DMS53 treated with DMSO at 0.1 percent for 48 hours (cell line): Measurements from ENCODE around the gene EIF2A.

Source experiments
- DNase-seq: peaks from one replicate; lab custom pipeline; 2025; ENCODE audit not compliant: unreplicated experiment; lab: John Stamatoyannopoulos, UW

The EIF2A gene

DNA sequence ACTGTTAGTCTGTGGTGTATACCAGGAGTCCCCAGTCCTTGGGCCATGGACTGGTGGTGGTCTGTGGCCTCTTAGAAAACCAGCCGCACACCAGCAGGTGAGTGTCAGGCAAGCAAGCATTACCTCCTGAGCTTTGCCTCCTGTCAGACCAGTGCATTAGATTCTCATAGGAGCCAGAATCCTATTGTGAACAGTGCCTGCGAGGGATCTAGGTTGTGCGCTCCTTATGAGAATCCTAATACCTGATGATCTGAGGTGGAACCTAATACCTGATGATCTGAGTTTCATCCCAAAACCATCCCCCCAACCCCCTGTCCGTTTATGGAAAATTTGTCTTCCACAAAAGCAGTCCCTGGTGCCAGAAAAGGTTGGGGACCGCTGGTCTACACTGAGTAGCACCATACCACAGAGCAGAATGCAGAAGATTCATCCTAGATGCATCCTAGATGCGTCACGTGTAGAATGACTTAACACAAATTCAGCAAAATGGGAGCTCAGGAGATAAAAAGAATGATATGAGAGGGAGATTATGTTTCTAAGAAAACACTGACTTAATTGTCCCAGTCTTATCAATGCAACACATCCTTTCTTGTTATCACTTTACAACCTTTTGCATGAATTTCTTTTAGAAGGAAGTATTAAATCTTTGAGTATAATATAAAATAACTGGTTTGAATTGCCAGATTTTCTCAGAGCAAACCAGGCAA lies 85.1 kb downstream of the EIF2A start:
- DNase-seq, result no peak

DNA sequence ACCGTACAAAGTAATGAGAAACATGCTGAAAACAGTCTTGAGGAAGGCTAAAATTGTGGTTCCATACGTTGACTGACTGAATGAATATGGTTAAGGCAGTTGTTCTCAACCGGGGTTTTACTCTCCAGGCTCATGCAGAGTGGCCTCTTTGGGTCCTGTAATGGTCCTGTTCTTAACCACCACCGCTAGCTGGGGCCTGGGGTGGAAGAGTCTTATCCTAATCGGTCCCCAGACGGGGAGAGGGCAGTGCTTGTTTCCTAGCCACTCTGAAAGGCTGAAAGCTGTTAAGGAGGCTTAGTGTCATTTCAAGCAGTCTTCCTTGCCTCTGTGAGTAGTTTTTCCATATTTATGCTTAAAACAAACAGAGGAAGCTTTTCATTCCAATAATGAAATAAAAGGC lies 88.5 kb downstream of the EIF2A start:
- DNase-seq, result no peak

DNA sequence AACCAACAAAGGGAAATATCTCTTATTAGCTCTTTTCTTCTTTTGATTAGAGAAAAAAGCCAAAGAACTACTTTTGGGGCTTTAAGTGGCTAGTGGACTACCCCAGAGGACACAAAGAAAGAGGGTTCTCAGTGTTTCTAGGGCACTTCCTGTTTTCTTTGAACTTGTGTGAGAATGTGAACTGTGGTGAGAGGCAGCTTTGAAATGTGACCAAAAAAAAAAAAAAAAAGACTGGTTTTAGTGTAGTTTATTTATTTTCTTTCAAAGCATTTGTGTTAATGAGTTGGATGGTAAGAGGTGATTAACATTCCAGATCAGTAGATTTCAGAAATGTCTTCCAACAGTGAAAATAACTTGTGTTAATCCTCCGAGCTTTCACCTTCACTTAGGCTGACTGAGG lies 88.9 kb downstream of the EIF2A start:
- no peak for DNase-seq
